HG03354 (cell line): ENCODE measurements around the gene ACSBG1.

Source experiments
- ATAC-seq: cut with Tn5 transposase; IDR thresholded peaks from one replicate; pipeline ENCODE4 v1.9.1; 2021; ENCODE audit warnings: mild to moderate bottlenecking; ENCODE audit not compliant: unreplicated experiment, poor library complexity, severe bottlenecking

The ACSBG1 gene, protein sequence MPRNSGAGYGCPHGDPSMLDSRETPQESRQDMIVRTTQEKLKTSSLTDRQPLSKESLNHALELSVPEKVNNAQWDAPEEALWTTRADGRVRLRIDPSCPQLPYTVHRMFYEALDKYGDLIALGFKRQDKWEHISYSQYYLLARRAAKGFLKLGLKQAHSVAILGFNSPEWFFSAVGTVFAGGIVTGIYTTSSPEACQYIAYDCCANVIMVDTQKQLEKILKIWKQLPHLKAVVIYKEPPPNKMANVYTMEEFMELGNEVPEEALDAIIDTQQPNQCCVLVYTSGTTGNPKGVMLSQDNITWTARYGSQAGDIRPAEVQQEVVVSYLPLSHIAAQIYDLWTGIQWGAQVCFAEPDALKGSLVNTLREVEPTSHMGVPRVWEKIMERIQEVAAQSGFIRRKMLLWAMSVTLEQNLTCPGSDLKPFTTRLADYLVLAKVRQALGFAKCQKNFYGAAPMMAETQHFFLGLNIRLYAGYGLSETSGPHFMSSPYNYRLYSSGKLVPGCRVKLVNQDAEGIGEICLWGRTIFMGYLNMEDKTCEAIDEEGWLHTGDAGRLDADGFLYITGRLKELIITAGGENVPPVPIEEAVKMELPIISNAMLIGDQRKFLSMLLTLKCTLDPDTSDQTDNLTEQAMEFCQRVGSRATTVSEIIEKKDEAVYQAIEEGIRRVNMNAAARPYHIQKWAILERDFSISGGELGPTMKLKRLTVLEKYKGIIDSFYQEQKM

DNA sequence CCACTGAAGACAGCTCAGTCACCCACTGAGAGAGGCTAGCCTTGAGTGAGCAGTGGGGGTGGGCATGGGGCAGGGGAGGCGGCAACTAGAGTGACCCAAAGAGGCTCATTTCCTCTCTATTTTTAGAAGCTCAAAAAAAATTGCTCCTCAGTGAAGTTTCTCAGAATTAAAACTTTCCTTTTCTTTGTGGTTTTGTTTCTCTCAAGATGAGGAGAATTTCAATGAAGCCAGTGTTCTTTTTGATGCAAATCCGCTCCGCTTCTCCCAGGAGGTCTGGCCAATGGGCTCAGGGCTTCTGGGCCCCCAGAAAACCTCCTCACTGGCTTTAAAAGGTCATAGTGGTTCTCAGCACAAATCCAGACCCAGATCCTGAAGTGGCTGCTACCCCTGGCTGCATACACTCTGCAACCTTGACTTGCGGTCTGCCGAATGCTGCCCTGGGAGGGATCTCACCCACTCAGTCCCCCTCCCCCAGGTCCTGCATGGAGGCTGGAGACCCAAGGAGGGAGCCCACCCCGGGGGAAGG is at the start of gene ACSBG1:
ACSBG1 (minus strand) TSS at position 51 of the 526 bp plus-strand sequence. CDS start 64 bp downstream, outside the sequence.
- ATAC-seq, result no peak

DNA sequence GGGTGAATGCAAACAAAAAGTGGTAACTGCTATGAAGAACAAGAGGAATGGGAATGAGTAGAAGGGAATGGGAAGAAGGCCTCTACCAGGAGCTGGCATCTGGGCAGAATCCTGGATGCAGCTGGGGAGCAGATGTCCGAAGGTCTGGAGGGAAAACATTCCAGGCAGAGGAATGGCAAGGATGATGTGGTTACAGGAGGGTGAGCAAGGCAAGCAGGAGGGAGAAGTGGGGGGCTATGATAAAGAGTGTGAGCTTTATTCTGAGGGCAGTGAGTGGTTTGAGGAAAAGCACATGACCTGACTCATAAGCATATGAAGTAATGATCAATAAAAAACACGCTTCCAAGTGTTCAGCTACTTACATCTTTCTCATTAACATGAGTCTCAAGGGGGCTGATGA is 48.0 kb upstream of the ACSBG1 start:
- ATAC-seq, result no peak

DNA sequence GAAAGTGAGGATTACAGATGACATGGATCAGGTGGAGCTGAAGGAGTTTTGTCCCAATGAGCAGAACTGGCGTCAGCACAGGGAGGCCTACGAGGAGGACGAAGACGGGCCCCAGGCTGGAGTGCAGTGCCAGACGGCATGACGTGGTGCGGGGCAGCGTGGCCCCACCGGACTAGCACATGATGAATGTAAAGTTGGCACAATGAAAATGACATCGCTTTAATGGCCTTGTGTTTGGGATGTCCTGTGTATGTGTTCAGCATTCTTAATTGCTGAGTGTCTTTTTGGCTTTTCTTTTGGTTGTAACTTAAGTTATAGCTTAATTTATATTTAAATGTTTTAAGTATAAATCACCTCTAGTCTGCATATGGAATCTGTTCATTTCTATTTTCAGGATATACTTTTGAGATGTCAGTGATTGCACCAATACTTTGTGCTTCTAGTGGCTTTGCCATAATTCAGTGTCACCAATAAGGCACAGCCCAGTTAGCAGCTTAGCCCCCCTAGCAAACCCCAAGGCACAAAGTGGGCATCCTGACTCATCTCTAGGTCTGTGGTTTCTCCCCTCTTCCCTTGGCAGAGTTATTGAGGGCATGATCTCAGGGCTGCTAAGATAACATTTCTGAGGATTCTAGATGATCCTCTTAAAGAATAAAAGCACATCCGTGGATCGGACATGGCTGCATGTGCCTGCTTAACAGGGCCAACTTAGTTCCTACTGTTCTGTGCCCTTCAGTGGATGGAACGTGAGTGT is 46.1 kb upstream of the ACSBG1 start:
- no peak for ATAC-seq

DNA sequence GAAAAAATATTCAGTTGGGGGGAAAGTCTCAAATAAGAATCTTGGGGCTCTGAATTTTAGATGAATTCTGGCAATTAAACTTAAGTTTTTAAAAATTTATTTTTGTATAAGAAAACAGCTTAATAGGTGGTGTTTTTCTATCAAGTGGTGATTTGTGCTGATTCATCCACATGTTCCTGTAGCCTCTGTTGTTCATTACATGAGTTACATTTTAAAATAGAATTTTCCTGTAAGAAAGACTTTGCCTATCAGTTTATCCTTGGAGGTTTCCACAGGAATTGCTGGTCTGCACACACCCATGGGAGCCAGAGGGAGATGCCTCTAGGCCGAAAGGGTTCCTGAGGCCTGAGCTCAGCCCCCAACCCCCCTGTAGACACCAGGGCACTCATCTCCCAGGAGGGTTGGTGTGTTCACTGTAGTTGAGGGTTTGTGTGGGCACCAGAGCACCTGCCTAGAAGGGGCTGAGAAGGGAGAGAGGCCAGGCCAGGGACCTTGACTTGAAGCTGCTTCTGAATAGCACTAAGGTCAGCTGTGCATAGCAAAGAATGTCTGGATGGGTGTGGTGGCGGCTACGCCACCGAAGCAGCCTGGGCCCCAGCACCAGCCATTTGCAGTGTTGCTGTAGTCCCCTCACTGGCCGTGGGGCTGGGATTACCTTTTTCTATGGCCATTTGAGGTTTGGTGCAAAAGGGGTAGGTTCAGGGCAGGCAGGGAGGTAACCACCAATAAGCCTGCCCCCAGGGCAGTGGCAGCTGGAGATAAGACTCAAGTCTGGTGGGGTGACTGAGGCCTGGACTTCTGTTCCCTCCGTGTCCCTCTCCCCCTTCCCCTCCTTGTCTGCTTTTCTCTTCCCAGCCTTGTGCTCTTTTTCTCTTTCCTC is 41.9 kb upstream of the ACSBG1 start:
- ATAC-seq, result no peak

- no peak for ATAC-seq
Observed at GRCh38 chr15:78274994-78275393, 40.6 kb upstream of the ACSBG1 start.

GRCh38 chr15:78272776-78273175 is 38.4 kb upstream of the ACSBG1 start:
- no peak for ATAC-seq

GRCh38 chr15:78272316-78272715 is 38.0 kb upstream of the ACSBG1 start:
- no peak for ATAC-seq

GRCh38 chr15:78266806-78267205 is 32.4 kb upstream of the ACSBG1 start:
- ATAC-seq, result no peak

- no peak for ATAC-seq
Observed at GRCh38 chr15:78266229-78266628, 31.9 kb upstream of the ACSBG1 start.

GRCh38 chr15:78265752-78266224 is 31.4 kb upstream of the ACSBG1 start:
- ATAC-seq, result no peak

DNA sequence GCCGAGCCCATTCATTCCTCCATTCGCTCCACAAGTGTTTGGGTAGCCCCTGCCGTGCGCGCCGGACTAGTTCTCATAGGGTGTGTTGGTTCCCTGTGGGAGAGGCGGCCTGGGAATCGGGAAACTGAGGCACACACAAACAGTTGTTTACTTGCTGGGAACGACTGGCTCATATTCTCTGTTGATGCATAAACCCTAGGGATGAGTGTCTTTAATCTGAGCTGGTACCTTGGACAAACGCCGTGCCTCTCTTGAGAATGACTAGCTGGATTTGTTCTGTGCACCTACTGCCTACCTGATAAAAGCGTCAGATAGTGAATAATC is 30.7 kb upstream of the ACSBG1 start:
- no peak for ATAC-seq

GRCh38 chr15:78264304-78265136 is 30.2 kb upstream of the ACSBG1 start, which contains the start of gene DNAJA4:
TSS of gene DNAJA4 (plus strand) at chr15:78264562. CDS start at chr15:78264764, 202 bp downstream.
- no peak for ATAC-seq

DNA sequence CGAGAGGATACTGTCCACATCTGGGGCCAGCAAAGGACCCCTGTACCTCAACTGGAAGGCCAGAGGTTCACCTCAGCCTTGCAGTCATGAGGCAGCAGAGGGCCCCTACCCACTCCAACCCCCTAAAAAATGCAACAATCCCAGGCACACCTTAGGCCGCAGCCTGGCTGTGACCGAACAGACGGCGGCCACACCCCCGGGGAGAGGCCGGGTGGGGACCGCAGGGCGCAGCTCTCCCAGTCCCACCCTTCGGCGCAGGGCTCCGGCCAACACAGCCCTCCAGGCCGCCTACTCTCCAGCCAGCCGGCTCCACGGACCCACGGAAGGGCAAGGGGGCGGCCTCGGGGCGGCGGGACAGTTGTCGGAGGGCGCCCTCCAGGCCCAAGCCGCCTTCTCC is 29.5 kb upstream of the ACSBG1 start:
- no peak for ATAC-seq

GRCh38 chr15:78263351-78263781 is 29.0 kb upstream of the ACSBG1 start:
- ATAC-seq, result no peak

- no peak for ATAC-seq
Observed at GRCh38 chr15:78261062-78261461, 26.7 kb upstream of the ACSBG1 start.

GRCh38 chr15:78260489-78260888 is 26.1 kb upstream of the ACSBG1 start:
- no peak for ATAC-seq

GRCh38 chr15:78259232-78259631 is 24.9 kb upstream of the ACSBG1 start:
- ATAC-seq, result no peak

- no peak for ATAC-seq
Observed at GRCh38 chr15:78257681-78258080, 23.3 kb upstream of the ACSBG1 start.
